HG03103 (cell line): ENCODE results near the gene TNRC6A.
"Not testable (repeated sequence)": the region's sequence is repeated elsewhere in the genome, so short reads cannot be mapped to it uniquely, and the experiment has no call there.

Source experiments
- ATAC-seq: cut with Tn5 transposase; IDR thresholded peaks from one replicate; pipeline ENCODE4 v1.9.1; 2021; ENCODE audit warnings: low read depth; ENCODE audit not compliant: unreplicated experiment

The TNRC6A gene

GRCh38 chr16:24729243-24729950 lies at the start of gene TNRC6A:
Gene TNRC6A, plus strand, starts transcription at chr16:24729651. Its CDS starts 191 bp downstream, at chr16:24729842.
- peak; percentile 81 for ATAC-seq

DNA sequence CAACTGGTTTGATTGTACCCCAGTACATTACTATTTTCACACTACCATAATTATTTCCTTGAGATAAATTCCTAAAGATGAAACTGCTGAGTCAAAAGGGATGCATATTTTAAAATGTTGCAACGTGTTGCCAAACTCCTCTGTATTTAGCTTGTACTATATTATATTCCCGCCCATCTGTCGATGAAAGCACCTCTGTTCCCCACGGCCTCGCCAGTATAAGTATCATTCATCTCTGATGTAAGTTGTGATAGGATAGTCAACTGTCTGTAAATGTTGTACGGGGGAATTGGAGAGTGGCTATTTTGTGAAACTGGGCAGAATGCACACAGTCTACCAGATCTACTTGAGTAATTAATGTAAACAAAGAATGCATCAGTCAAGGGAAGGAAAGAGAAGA lies 47.7 kb upstream of the TNRC6A start:
- no peak for ATAC-seq

- no peak for ATAC-seq
These were observed 46.2 kb upstream of the TNRC6A start for GRCh38 chr16:24683250-24683649.

DNA sequence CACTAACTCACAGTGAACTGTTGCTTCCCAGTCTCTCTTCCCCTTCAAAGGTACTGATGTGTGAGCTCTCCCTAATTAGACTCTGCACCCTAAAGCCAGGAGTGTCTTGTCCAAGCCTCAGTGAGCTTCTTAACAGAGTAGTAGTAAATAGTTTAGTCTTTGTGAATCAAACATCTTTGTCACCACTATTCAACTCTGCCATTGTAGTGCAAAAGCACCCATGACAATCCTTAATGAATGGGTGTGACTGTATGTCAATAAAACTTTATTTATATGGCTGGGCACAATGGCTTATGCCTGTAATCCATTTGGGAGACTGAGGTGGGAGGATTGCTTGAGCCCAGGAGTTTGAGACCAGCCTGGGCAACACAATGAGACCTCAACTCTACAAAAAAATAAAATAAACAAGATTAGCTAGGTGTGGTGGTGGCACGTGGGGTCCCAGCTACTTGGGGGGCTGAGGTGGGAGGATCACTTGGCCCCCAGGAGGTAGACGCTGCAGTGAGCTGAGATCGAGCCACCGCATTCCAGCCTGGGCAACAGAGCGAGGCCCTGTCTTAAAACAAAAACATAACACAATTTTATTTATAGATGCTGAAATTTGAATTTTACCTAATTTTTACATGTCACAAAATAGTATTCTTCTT lies 45.5 kb upstream of the TNRC6A start:
- no peak for ATAC-seq

DNA sequence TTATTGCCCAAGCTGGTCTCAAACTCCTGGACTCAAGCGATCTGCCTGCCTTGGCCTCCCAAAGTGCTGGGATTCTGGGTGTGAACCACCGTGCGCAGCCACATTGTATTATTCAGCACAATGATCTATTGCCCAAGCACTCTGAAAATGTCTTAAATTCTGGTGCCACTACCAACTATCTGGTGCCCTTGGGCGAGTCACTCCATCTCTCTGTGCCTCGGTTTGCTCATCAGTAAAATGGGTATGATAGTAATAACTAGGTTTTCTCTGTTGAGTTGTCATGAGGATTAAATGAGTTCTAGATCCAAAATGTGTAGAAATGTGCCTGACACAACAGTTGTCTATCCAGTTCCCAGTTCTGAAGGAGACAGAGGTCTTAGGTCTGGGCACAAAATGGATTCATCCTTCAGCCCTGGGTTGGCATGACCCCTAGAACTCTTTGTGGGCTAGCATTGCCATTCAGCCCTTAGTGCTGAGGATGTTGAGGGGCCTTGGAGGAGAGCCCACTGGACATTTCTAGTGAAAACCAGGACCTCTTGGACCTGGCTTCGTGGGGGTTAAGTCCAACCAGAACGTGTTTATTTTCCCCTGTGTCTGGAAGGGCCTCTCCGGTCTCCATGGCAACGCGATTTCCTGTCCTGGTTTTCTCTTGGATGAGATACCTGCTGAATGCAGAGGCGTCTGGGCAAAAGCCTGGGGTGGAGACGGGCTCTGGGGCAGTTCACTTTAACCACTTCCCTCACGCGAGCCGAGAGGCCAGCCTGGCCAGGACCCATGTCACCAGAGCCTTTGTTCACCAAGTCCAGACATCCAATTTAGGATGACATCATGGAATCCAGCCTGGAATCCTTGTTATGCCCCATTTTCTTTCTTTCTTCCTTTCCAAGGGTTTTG lies 43.7 kb upstream of the TNRC6A start:
- no peak for ATAC-seq

DNA sequence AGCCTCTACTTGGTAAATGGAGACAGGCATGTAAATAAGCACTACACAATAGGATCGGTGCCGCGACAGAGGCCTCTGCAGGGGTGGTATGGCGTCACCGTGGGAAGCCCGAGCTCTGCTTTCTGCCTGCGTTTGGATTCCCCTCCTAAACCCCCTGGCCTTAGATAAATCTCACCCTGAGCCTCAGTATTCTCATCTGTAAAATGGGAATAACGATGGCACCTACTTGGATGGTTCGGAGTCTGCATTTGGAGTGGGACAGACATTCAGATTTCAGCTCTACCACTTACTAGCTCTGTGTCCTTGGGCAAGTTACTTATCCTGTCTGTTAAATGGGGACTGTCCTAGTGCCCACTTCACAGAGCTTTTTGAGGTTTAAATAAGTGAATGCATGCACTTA lies 42.8 kb upstream of the TNRC6A start:
- ATAC-seq, result no peak

GRCh38 chr16:24688359-24688758 lies 41.1 kb upstream of the TNRC6A start:
- no peak for ATAC-seq

DNA sequence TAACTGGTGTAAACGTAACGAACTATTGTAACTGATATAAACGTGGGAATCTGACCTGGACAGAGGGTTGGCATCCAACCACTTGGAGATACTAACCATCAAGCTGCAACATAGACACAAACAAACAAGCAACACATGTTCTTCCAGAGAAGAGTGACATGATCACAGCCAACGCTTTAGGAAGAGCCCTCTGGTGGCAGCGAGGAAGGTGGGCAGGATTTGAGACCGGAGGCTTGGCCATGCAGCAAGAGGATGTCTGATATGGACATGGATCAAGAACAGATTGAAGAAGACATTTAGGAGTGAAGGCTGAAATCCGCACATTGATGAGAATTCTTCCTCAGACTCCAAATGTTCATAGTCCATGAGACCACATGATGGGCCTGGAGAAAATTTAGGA lies 40.3 kb upstream of the TNRC6A start:
- no peak for ATAC-seq

- ATAC-seq, result no peak
These were observed 36.6 kb upstream of the TNRC6A start for GRCh38 chr16:24692854-24693253.

- ATAC-seq, result no peak
These were observed 34.5 kb upstream of the TNRC6A start for GRCh38 chr16:24694931-24695330.

DNA sequence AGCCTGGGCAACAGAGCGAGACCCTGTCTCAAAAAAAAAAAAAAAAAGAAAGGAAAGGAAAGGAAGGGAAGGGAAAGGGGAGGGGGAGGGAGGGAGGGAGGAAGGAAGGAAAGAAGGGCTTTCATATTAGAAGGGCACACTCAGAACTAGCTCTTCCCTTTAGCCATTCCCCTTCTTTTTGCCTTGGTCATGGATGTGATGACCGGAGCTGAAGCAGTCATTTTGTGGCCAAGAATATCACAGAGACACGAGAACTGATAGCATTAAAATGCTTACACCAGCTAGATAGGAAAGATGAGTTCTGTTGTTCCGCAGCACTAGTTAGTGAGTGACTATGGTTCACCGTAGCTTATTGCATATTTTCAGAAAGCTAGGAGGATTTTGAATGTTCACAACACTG lies 32.8 kb upstream of the TNRC6A start:
- no peak for ATAC-seq

DNA sequence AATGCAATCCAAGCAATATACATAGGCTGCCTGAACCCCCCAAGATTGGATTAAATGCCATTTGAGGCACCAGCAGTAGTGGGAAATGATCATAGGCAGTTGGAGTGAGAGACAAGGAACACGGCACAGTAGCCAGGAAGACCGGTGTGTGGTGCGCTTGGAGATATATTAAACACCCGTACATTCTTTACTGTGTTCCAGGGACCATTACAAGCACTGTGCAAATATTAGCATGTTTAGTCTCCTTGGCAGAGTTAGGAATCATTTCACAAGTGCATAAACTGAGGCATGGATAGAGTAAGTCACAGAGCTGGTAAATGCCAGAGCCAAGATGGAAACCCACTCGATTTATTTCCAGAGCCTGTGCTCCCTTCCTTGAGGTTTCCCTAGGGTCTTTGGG lies 31.1 kb upstream of the TNRC6A start:
- ATAC-seq, result no peak

DNA sequence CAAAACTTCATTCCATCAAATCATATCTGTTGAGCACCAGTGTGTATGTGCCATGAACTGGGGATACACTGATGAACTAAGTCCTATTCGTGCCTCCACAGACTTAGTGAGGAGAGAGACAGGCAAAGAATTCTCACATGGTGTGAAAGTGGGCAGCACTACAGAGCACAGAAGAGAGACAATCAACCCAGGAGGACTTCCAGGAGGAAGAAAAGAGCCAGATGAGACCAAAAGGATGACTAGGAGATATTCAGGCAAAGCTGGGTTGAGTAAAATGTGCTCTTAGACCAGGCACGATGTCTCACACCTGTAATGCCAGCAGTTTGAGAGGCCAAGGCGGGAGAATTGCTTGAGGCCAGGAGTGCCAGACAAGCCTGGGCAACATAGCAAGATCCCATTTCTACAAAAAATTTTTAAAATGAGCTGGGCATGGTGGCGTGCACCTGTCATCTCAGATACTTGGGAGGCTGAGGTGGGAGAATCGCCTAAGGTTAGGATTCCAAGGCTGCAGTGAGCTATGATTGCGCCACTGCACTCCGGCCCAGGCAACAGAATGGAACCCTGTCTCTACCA lies 30.2 kb upstream of the TNRC6A start:
- ATAC-seq, result no peak

DNA sequence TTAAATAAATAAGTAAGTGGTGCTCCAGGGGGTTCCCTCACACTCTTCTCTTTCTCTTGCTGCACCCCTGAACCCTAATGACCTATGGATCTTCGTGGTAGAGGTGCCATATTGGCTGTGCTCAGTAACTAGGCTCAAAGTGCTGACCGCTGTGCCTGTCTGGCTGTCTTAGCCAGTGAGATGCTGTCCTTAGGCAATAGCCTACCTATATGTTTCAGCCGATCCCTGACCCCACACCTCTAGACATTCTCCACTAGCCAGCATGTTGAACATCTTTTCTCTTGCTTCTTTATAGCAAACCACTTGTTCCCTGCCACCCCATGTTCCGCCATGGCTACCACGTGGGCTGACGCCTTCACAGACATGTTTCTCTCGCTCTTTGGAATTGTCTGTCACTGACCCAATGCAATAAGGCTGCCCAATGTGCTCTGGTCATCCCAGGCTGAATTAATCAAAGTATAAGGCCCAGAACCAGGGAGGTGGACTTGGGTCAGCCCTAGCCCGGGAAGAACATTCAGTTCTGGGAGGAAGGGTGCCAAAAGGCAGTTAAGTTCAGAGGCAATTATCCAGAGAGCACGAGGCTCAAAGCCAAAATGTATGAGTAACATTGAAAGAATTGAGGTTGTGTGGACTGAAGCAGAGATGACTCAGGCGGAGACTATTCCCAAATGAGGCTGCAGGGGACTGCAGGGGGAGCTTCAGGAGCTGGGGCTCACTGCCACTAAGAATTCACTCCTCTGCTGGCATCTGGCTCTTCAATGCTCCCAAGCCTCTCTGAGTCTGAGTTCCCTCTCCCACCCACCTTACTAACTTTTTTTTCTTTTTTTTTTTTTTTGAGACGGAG lies 28.7 kb upstream of the TNRC6A start:
- ATAC-seq, result no peak

DNA sequence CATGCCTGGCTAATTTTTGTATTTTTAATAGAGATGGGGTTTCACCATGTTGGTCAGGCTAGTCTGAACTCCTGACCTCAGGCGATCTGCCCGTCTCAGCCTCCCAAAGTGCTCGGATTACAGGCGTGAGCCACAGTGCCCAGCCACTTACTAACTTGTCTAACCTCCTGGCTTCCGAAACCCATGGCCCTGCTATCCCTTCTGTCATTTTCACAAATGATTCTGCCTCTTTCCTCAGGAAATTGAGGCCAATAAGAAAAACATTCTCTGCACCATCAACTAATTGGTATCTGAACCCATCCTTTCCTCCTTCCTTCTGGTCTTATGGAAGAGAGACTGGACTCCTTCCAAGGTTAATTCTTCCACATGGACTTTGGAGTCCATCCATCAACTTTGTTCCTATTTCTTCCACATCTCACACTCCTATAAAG lies 27.9 kb upstream of the TNRC6A start:
- ATAC-seq, result no peak

DNA sequence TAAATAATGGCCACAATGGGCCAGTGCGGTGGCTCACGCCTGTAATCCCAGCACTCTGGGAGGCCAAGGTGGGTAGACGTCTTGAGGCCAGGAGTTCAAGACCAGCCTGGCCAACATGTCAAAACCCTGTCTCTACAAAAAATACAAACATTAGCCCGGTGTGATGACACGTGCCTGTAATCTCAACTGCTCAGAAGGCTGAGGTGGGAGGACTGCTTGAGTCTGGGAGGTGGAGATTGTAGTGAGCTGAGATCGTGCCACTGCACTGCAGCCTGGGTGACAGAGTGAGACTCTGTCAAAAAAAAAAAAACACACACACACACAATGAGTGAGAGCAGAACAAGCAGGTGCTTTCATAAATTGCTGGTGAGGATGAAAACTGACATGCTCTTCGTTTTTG lies 21.7 kb upstream of the TNRC6A start:
- ATAC-seq, result not testable (repeated sequence)

- ATAC-seq, result no peak
These were observed 16.1 kb upstream of the TNRC6A start for GRCh38 chr16:24713379-24713778.

GRCh38 chr16:24717411-24717810 lies 12.0 kb upstream of the TNRC6A start:
- no peak for ATAC-seq

DNA sequence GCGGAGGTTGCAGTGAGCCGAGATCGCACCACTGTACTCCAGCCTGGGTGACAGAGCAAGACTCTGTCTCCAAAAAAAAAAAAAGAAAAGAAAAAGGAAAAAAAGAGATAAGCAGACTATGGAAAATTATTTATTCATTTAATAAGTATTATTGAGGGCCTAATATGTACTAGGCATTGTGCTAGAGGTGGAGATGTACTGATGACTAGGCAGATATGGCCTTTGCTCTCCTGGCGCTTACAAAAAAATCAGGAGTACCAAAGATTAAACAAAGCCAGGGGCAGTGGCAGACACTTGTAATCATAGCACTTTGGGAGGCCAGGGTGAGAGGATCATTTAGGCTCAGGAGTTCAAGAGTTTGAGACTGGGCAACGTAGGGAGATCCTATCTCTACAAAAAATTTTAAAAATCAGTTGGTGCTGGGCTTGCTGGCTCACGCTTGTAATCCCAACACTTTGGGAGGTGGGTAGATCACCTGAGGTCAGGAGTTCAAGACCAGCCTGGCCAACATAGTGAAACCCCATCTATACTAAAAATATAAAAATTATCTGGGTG lies 10.4 kb upstream of the TNRC6A start:
- ATAC-seq, result no peak

DNA sequence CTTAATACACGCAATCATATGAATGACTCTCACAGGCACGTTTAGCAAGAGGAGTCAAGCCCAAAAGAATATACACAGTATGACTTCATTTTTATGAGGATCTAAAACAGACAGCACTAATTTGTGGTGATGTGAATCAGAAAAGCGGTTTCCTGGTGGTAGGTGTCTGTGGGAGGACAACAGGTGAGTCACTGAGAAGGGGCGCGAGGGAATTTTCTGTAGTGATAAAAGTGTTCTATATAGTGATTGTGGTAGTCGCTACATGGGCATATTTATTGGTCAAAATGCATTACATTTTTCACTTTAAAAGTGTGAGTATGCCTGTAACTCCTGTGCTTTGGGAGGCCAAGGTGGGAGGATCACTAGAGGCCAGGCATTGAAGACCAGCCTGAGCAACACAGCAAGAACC lies 7.6 kb upstream of the TNRC6A start:
- ATAC-seq, result no peak
